Neuronal stem cell (in vitro differentiated cells): ENCODE results near the gene FRAS1.
A peak's percentile ranks its signal among the peaks of the same experiment; 100 is the strongest.

Experiments
- DNase-seq: peaks from one replicate; pipeline ENCODE4 v3.0.0-alpha.2; 2013; ENCODE audit warnings: low spot score
- H2AFZ ChIP-seq: one replicate; pipeline ENCODE4 v1.6.1; 2013; ENCODE audit warnings: mild to moderate bottlenecking, low read length, inconsistent platforms
- H2AK5ac ChIP-seq: 2 replicates; pipeline ENCODE4 v1.6.1; 2013; ENCODE audit warnings: low read depth, mild to moderate bottlenecking, inconsistent platforms, low read length, moderate library complexity, mixed read lengths
- H2BK120ac ChIP-seq: 2 replicates; pipeline ENCODE4 v1.6.1; 2013; ENCODE audit warnings: low read depth, mild to moderate bottlenecking, inconsistent platforms, low read length, moderate library complexity, mixed read lengths
- H2BK12ac ChIP-seq: one replicate; pipeline ENCODE4 v1.6.1; 2013; ENCODE audit warnings: low read length, inconsistent platforms
- H2BK15ac ChIP-seq: 2 replicates; pipeline ENCODE4 v1.6.1; 2013; ENCODE audit warnings: mild to moderate bottlenecking, low read length, inconsistent platforms, mixed read lengths
- H2BK5ac ChIP-seq: one replicate; pipeline ENCODE4 v1.6.1; 2013; ENCODE audit warnings: inconsistent platforms, mild to moderate bottlenecking, low read length, moderate library complexity
- H3K14ac ChIP-seq: one replicate; pipeline ENCODE4 v1.6.1; 2013; ENCODE audit warnings: low read length, inconsistent platforms
- H3K18ac ChIP-seq: 2 replicates; pipeline ENCODE4 v1.6.1; 2013; ENCODE audit warnings: low read length, inconsistent platforms
- H3K23ac ChIP-seq: 2 replicates; pipeline ENCODE4 v1.6.1; 2013; ENCODE audit warnings: low read depth, mild to moderate bottlenecking, mixed read lengths, low read length, inconsistent platforms; ENCODE audit not compliant: poor library complexity
- H3K27ac ChIP-seq: replicated peaks from 3 replicates; pipeline ENCODE4 v1.5.1; 2013; ENCODE audit warnings: low read length, inconsistent platforms
- H3K27me3 ChIP-seq, 3 experiments: 2 replicates each; pipeline ENCODE4 v1.6.1; 2013; ENCODE audit warnings: low read length in 3 of 3, mild to moderate bottlenecking in 2 of 3, inconsistent platforms in 1 of 3, low read depth in 1 of 3, mixed read lengths in 1 of 3, moderate library complexity in 1 of 3; ENCODE audit not compliant: control insufficient read depth in 3 of 3, insufficient read depth in 3 of 3
- H3K36me3 ChIP-seq, 2 donors: replicated peaks in 1 of 2; 2 replicates each; pipeline ENCODE4 v1.6.1; 2013; ENCODE audit warnings: low read length in 2 of 2; ENCODE audit not compliant: control insufficient read depth in 2 of 2, insufficient read depth in 2 of 2
- H3K4ac ChIP-seq: 2 replicates; pipeline ENCODE4 v1.6.1; 2013; ENCODE audit warnings: inconsistent platforms, mild to moderate bottlenecking, low read length, moderate library complexity
- H3K4me1 ChIP-seq, 2 donors: 1 replicate in 1 of 2; 2 replicates in 1 of 2; pipeline ENCODE4 v1.6.1; 2013; ENCODE audit warnings: low read length in 2 of 2, low read depth in 1 of 2; ENCODE audit not compliant: control insufficient read depth in 2 of 2, insufficient read depth in 1 of 2
- H3K4me2 ChIP-seq: one replicate; pipeline ENCODE4 v1.6.1; 2013; ENCODE audit warnings: mild to moderate bottlenecking, low read length, inconsistent platforms; ENCODE audit not compliant: insufficient read depth, poor library complexity, severe bottlenecking
- H3K4me3 ChIP-seq, 2 donors: 2 replicates each; pipeline ENCODE4 v1.5.1; 2013; ENCODE audit warnings: low read length in 2 of 2, mild to moderate bottlenecking in 2 of 2, inconsistent platforms in 1 of 2, moderate library complexity in 1 of 2
- H3K79me1 ChIP-seq: one replicate; pipeline ENCODE4 v1.6.1; 2013; ENCODE audit warnings: low read depth, mild to moderate bottlenecking, inconsistent platforms, low read length, moderate library complexity
- H3K9ac ChIP-seq: one replicate; pipeline ENCODE4 v1.6.1; 2013; ENCODE audit warnings: mild to moderate bottlenecking, low read depth, low read length, inconsistent platforms; ENCODE audit not compliant: poor library complexity
- H3K9me3 ChIP-seq, 2 donors: replicated peaks in 1 of 2; 2 replicates each; pipeline versions ENCODE3 to v1.6.1; 2013; ENCODE audit warnings: low read length in 2 of 2, mild to moderate bottlenecking in 2 of 2, inconsistent platforms in 1 of 2, low read depth in 1 of 2, mixed read lengths in 1 of 2, moderate library complexity in 1 of 2; ENCODE audit not compliant: control insufficient read depth in 2 of 2, insufficient read depth in 1 of 2
- H4K8ac ChIP-seq: one replicate; pipeline ENCODE4 v1.6.1; 2013; ENCODE audit warnings: low read depth, mild to moderate bottlenecking, inconsistent platforms, low read length, moderate library complexity
- H4K91ac ChIP-seq: one replicate; pipeline ENCODE4 v1.6.1; 2013; ENCODE audit warnings: low read length, low read depth, mild to moderate bottlenecking, inconsistent platforms; ENCODE audit not compliant: poor library complexity
- WGBS, 2 donors: extraction: QIAGEN DNeasy Blood & Tissue Kit; methylation state at CpG; one replicate each; pipeline ENCODE4 v1.1.7; 2013; ENCODE audit warnings: missing lambda C conversion rate in 2 of 2, mixed read lengths in 1 of 2; ENCODE audit not compliant: insufficient read length in 2 of 2, insufficient replicate concordance in 1 of 2; ENCODE audit errors: extremely low coverage in 2 of 2; 5-methylcytosine and 5-hydroxymethylcytosine counted together

The FRAS1 gene

GRCh38 chr4:78143634-78144033, 86.5 kb downstream of the FRAS1 start:
- Histone ChIP-seq H3K79me1 (no peaks in the 10 kb centered on the region), H3K27ac (no peak overlapping the region), H2AFZ (no peak overlapping the region), H2BK5ac (no peak overlapping the region), H3K14ac (no peak overlapping the region), H4K91ac (no peak overlapping the region), H3K18ac (no peak overlapping the region), H3K9me3 (no peaks in the 10 kb centered on the region), H2BK12ac (no peak overlapping the region), H3K4ac (no peak overlapping the region), H2AK5ac (no peak overlapping the region), H3K4me3 (no peak overlapping the region), H3K27me3 (no peaks in the 10 kb centered on the region), H3K4me1 (no peaks in the 10 kb centered on the region), H3K4me2 (no peak overlapping the region), H3K23ac (no peak overlapping the region), H4K8ac (no peak overlapping the region), H2BK120ac (no peak overlapping the region), H3K36me3 (no peaks in the 10 kb centered on the region), H3K9ac (no peak overlapping the region), H2BK15ac (no peak overlapping the region)
- DNase-seq, result no peak
- WGBS, 2 donors, result no CpG with 5 or more reads among the region's 2 CpGs

GRCh38 chr4:78145008-78145407, 87.9 kb downstream of the FRAS1 start:
- no peak overlapping the region for H2AK5ac ChIP-seq
- no peaks in the 10 kb centered on the region for H3K27me3 ChIP-seq
- peaks cover 0 to 5% of the 10 kb centered on the region in 2 donors for H3K4me1 ChIP-seq
- no peak overlapping the region for H3K4ac ChIP-seq
- H3K18ac ChIP-seq, result no peak overlapping the region
- no peak overlapping the region for H2BK5ac ChIP-seq
- H2BK15ac ChIP-seq, result no peak overlapping the region
- no peak overlapping the region for H4K8ac ChIP-seq
- no peak overlapping the region for H2BK120ac ChIP-seq
- H3K4me3 ChIP-seq, result no peak overlapping the region
- DNase-seq, result no peak
- H2AFZ ChIP-seq, result no peak overlapping the region
- H2BK12ac ChIP-seq, result no peak overlapping the region
- H3K79me1 ChIP-seq, result no peaks in the 10 kb centered on the region
- no peak overlapping the region for H3K4me2 ChIP-seq
- H4K91ac ChIP-seq, result no peak overlapping the region
- no peak overlapping the region for H3K23ac ChIP-seq
- H3K14ac ChIP-seq, result no peak overlapping the region
- H3K27ac ChIP-seq, result no peak overlapping the region
- peaks cover 0 to 2% of the 10 kb centered on the region in 2 donors for H3K36me3 ChIP-seq
- no peak overlapping the region for H3K9ac ChIP-seq
- WGBS, 2 donors, result no CpG with 5 or more reads among the region's 4 CpGs
- H3K9me3 ChIP-seq, result peaks cover 0 to 3% of the 10 kb centered on the region in 2 donors

GRCh38 chr4:78145622-78146021, 88.5 kb downstream of the FRAS1 start:
- H3K4me3 ChIP-seq, result no peak overlapping the region
- H3K9me3 ChIP-seq, result peaks cover 0 to 3% of the 10 kb centered on the region in 2 donors
- H3K23ac ChIP-seq, result no peak overlapping the region
- no peaks in the 10 kb centered on the region for H3K79me1 ChIP-seq
- no peak overlapping the region for H2AK5ac ChIP-seq
- H2BK12ac ChIP-seq, result no peak overlapping the region
- H3K36me3 ChIP-seq, result peaks cover 0 to 2% of the 10 kb centered on the region in 2 donors
- H2BK120ac ChIP-seq, result no peak overlapping the region
- H4K91ac ChIP-seq, result no peak overlapping the region
- no peak for DNase-seq
- no peak overlapping the region for H3K4me2 ChIP-seq
- no peak overlapping the region for H2BK5ac ChIP-seq
- no peak overlapping the region for H3K27ac ChIP-seq
- no peak overlapping the region for H2AFZ ChIP-seq
- H3K4ac ChIP-seq, result no peak overlapping the region
- no peak overlapping the region for H2BK15ac ChIP-seq
- H3K4me1 ChIP-seq, result peaks cover 0 to 5% of the 10 kb centered on the region in 2 donors
- WGBS, 2 donors, result no CpG with 5 or more reads among the region's 10 CpGs
- H4K8ac ChIP-seq, result no peak overlapping the region
- no peak overlapping the region for H3K9ac ChIP-seq
- no peak overlapping the region for H3K18ac ChIP-seq
- no peaks in the 10 kb centered on the region for H3K27me3 ChIP-seq
- H3K14ac ChIP-seq, result no peak overlapping the region

GRCh38 chr4:78149751-78150542, 92.8 kb downstream of the FRAS1 start:
- Histone ChIP-seq H3K4ac (no peak overlapping the region), H3K9ac (no peak overlapping the region), H2BK120ac (no peak overlapping the region), H3K4me2 (no peak overlapping the region), H3K27ac (no peak overlapping the region), H3K27me3 (no peaks in the 10 kb centered on the region), H3K4me3 (peak overlapping the region in 1 of 2 donors; percentile 65), H3K36me3 (peaks cover 0 to 2% of the 10 kb centered on the region in 2 donors), H3K4me1 (peaks cover 0 to 5% of the 10 kb centered on the region in 2 donors), H3K9me3 (peaks cover 0 to 3% of the 10 kb centered on the region in 2 donors), H3K18ac (peak overlapping the region; percentile 65), H2AFZ (peak overlapping the region; percentile 2), H3K23ac (peak overlapping the region; percentile 68), H2BK15ac (no peak overlapping the region), H4K91ac (no peak overlapping the region), H4K8ac (no peak overlapping the region), H3K14ac (no peak overlapping the region), H2AK5ac (no peak overlapping the region), H2BK12ac (no peak overlapping the region), H2BK5ac (no peak overlapping the region), H3K79me1 (no peaks in the 10 kb centered on the region)
- no CpG with 5 or more reads among the region's 7 CpGs for WGBS, 2 donors
- no peak for DNase-seq
